C4-2B (cell line): ENCODE measurements around the gene DPEP2NB.

Source experiments
- H3K27ac ChIP-seq: fragments of 450-650 bp; 2 replicates; pipeline ENCODE4 v1.5.1; 2017
- ZFX ChIP-seq: fragments of 450-650 bp; IDR thresholded peaks from 2 replicates; pipeline ENCODE4 v1.6.1; 2017
- TF ChIP-seq, protein P1 (sequence below): fragments of 450-650 bp; conservative IDR thresholded peaks from 2 replicates; pipeline ENCODE4 v1.5.1; 2017; ENCODE audit warnings: mild to moderate bottlenecking

DPEP2NB gene

DNA sequence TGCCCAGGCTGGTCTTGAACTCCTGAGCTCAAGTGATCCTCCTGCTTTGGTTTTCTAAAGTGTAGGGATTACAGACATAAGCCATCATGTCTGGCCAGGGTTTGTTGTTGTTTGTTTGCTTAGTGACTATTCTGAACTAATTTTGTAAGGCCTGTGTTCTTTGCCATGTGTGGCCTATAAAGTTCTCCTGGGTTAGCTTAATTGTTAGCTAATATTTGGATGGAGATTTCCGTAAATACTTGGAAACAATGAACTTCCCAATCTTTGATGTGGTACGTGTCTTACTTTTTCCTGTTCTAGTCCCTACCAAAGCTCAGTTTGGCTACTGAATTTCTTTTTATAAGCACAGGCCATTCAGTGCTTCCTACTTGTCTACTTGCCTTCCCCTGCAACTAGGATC is 32.3 kb upstream of the DPEP2NB start:
- TF ChIP-seq, protein P1, sequence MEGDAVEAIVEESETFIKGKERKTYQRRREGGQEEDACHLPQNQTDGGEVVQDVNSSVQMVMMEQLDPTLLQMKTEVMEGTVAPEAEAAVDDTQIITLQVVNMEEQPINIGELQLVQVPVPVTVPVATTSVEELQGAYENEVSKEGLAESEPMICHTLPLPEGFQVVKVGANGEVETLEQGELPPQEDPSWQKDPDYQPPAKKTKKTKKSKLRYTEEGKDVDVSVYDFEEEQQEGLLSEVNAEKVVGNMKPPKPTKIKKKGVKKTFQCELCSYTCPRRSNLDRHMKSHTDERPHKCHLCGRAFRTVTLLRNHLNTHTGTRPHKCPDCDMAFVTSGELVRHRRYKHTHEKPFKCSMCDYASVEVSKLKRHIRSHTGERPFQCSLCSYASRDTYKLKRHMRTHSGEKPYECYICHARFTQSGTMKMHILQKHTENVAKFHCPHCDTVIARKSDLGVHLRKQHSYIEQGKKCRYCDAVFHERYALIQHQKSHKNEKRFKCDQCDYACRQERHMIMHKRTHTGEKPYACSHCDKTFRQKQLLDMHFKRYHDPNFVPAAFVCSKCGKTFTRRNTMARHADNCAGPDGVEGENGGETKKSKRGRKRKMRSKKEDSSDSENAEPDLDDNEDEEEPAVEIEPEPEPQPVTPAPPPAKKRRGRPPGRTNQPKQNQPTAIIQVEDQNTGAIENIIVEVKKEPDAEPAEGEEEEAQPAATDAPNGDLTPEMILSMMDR, result no peak
- no peak for TF ChIP-seq ZFX
- H3K27ac ChIP-seq, result no peak overlapping the region

DNA sequence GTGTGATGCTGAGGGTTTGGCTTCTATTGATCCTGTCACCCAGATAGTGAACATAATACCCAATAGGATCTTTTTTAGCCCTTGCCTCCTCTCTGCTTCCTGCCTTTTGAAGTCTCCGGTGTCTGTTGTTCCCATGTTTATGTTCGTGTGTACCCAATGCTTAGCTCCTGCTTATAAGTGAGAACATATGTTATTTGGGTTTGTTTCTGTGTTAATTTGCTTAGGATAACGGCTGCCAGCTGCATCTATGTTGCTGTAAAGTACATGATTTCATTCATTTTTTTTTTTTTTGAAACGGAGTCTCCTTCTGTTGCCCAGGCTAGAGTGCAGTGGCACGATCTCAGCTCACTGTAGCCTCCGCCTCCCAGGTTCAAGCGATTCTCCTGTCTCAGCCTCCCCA is 30.4 kb upstream of the DPEP2NB start:
- TF ChIP-seq ZFX, result no peak
- TF ChIP-seq, protein P1, result no peak
- H3K27ac ChIP-seq, result no peak overlapping the region

DNA sequence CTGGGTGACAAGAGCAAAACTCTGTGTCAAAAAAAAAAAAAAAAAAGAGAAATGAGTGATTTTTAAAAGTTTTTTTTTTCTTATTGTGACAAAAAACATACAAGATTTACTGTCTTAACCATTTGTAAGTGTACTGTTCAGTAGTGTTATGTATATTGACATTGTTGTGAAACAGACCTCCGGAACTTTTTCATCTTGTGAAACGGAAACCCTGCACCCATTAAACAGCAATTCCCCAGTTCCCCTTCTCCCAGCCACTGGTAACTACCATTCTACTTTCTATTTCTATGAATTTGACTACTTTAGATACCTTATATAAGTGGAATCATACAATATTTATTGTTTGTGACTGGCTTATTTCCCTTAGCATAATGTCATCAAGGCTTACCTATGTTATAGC is 26.1 kb upstream of the DPEP2NB start:
- TF ChIP-seq ZFX, result no peak
- TF ChIP-seq, protein P1, result no peak
- H3K27ac ChIP-seq, result no peak overlapping the region

DNA sequence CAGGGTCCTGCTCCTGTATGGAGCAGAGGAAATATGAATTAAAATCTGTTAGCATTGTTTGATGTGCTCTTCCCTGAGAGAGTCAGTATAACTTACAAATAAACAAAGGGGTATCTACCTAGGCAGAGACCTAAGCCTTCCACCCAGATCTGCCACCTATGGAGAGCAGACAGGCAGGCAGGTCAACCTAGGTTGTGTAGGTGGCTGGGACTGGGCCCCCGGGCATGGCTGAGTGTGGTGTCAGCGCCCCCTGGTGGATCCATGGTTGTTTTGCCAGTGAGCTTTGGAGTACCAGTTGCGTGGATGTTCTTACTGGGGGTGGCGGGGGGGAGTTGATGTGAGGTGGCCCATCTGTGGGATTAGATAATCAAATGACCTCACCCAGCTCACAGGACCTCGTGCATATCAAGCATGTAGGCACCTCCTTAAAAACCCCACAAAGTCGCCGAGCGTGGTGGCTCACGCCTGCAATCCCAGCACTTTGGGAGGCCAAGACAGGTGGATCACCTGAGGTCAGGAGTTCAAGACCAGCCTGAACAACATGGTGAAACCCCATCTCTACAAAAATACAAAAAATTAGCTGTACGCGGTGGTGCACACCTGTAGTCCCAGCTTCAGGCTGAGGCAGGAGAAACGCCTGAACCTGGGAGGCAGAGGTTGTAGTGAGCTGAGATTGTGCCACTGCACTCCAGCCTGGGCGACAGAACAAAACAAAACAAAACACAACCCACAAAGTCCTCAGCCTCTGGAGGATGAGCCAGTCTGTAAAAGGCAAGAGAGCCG is 25.0 kb upstream of the DPEP2NB start:
- no peak overlapping the region for H3K27ac ChIP-seq
- TF ChIP-seq ZFX, result no peak
- TF ChIP-seq, protein P1, result peak; percentile 92

DNA sequence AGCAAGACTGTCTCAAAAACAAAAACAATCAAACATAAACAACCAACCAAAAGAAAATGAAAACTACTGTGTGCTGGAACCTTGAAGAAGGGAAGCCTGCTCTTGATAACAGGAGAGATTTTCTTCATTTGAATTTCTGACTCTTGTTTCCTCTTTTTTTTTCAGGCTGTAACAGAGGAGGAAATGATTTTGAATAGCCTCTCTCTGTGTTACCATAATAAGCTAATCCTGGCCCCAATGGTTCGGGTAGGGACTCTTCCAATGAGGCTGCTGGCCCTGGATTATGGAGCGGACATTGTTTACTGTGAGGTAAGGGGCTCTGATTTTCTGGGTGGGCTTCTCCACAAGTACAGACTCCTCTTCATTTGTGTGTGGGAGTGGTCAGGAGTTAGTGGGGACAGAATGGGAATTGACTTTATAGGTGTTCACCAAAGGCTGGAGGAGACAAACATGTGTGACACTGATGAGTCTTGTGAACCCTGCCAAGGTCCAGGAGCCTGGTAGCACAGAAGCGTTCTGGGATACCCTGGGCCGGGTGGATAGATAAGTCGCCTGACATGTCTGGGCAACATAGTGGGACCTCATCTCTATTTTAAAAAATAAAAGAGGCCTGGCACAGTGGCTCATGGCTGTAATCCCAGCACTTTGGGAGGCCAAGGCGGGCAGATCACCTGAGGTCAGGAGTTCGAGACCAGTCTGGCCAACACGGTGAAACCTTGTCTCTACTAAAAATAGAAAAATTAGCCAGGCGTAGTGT is 22.3 kb upstream of the DPEP2NB start:
- no peak overlapping the region for H3K27ac ChIP-seq
- no peak for TF ChIP-seq ZFX
- TF ChIP-seq, protein P1, result no peak

DNA sequence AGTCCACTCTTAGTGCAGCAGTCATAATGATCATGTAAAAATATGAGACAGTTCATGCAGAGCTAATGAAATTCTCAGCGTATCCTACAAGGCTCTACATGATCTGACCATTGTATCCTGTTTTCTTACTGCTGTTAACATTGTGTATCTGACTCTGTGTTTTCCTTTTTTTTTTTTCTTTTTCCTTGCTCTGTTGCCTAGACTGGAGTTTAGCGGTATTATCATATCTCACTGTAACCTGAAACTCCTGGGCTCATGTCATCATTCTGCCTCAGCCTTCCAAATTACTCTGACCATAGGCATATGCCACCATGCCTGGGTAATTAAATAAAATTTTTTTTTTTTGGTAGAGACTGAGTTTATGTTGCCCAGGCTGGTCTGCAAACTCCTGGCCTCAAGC is 19.5 kb upstream of the DPEP2NB start:
- no peak for TF ChIP-seq ZFX
- TF ChIP-seq, protein P1, result no peak
- no peak overlapping the region for H3K27ac ChIP-seq

DNA sequence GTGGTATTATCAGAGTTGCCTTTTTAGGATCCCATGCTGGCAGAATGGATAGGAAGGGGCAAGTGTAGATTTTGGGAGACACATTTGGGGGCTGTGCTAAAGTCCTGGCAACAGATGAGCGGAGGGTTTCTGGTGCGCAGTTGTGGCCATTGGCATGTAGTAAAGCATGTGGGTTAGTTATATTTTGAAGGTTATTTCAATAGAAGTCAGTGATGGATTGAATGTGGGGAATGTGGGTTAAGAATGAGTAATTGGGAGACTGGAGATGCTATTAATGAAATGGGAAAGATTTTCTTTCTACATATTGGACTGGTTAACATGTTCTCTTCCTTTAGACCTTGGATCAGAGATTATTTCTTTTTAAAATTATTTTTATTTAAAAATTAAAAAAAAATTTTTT is 17.4 kb upstream of the DPEP2NB start:
- TF ChIP-seq, protein P1, result no peak
- no peak for TF ChIP-seq ZFX
- H3K27ac ChIP-seq, result no peak overlapping the region
